PC-9 (cell line): ENCODE data around the gene IL4R.

Experiments
- EZH2 ChIP-seq: fragments of 200-600 bp; sonication (generic); IDR thresholded peaks from 2 replicates; pipeline ENCODE4 v1.8.0; 2017; ENCODE audit warnings: antibody characterized with exemption, low read depth
- TF ChIP-seq, protein P1 (sequence below): fragments of 200-600 bp; sonication (generic); conservative IDR thresholded peaks from 2 replicates; pipeline ENCODE4 v1.6.1; 2017; ENCODE audit warnings: mixed run types, antibody characterized with exemption, mild to moderate bottlenecking, moderate library complexity

- TF ChIP-seq EZH2: no peak
- TF ChIP-seq, protein P1, sequence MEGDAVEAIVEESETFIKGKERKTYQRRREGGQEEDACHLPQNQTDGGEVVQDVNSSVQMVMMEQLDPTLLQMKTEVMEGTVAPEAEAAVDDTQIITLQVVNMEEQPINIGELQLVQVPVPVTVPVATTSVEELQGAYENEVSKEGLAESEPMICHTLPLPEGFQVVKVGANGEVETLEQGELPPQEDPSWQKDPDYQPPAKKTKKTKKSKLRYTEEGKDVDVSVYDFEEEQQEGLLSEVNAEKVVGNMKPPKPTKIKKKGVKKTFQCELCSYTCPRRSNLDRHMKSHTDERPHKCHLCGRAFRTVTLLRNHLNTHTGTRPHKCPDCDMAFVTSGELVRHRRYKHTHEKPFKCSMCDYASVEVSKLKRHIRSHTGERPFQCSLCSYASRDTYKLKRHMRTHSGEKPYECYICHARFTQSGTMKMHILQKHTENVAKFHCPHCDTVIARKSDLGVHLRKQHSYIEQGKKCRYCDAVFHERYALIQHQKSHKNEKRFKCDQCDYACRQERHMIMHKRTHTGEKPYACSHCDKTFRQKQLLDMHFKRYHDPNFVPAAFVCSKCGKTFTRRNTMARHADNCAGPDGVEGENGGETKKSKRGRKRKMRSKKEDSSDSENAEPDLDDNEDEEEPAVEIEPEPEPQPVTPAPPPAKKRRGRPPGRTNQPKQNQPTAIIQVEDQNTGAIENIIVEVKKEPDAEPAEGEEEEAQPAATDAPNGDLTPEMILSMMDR: no peak
Measured at GRCh38 chr16:27313422-27314160, at the start of gene IL4R.
